HG03139 (cell line): ENCODE data around the gene CCDC182.

ENCODE experiments used
- ATAC-seq: cut with Tn5 transposase; IDR thresholded peaks from one replicate; pipeline ENCODE4 v1.9.1; 2021; ENCODE audit not compliant: unreplicated experiment

Gene CCDC182

DNA sequence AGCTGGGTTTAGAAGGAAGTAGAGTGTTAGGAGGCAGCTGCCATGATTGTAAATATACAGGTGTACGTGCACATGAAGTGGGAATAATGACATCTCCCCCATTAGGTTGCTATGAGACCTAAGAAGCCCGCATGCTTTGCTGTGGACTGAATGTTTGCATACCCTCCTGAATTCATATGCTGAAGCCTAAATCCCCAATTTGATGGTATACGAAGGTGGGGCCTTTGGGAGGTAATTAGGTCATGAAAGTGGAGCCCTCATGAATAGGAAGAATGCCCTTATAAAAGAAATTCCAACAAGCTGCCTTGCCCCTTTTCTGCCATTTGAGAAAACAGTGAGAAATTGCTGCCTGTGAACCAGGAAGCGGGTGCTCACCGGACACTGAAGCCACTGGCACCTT lies 44.0 kb downstream of the CCDC182 start:
- ATAC-seq = no peak

DNA sequence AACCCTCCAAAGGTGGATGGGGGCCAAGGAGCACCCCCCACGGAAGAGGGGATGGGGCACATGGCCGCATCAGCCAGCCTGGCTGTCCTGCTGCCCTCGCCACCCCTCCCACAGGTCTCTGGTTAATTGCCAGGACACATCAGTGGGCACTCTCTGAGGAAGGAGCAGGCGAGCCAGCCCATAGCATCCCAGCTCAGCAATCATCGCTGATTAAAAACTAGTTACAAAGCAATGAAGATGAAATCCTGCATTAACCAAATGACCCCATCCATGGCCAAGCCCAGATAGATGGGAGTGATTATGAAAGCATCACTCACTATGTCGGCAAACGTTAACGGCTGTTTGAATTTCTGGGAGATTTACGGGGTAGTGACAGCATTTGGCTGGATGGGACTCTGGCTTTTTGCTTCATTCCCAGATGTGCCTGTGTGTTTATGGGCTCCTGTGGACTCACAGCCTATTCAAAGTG lies 45.3 kb downstream of the CCDC182 start:
- ATAC-seq = no peak

DNA sequence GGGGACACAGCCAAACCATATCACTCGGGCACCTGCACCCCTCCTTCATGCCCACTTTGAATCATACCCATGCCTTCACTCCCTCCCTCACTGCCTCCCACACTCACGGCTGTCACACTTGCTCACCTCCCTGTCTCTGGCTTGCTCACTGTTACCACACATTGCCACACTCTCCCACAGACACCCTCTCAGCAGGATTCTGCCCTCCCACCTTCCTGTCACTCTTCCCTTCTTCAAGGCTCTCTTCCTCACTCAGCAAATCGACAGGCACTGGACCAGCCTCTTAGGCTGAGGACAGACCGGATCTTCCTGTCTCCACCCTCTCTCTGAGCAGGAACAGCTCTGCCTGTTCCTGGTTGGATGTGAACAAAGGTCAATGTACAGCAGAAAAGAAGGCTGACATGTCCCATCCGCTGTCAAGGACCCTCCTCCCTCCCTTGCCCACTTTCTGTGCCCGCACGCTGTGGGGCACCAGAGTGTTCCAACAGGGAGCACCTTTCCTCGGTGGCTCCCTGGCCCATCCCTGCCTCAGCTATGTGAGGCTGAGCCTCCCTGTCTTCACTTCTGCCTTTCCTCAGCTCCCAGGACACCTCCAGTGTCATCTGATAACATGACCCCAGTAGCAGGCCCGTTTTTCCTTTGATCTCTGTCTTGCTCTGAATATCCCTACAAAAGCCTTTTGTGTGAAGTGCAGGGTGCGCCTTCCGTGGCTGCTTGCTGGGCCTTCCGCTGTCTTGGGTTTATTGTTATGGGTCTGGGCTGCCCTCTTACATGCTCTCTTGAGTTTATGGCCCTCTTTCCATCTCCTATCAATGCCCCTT lies 47.0 kb downstream of the CCDC182 start:
- ATAC-seq = no peak

DNA sequence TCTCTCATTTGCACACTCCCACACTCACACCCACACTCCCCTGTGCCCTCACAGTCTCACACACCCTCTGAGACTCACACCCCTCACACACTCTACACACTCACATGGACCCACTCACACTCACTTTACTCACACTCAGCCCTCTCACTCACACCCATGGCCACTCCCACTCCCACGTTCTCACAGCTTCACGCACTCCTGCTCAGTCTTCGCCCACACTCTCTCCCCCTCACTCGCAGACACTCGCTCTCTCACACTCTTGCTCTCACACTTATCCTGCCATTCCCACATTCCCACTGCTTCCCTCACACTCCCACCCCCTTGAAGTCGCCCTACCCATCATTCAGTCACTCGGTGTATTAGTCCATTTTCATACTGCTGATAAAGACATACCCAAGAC lies 47.9 kb downstream of the CCDC182 start:
- no peak for ATAC-seq

DNA sequence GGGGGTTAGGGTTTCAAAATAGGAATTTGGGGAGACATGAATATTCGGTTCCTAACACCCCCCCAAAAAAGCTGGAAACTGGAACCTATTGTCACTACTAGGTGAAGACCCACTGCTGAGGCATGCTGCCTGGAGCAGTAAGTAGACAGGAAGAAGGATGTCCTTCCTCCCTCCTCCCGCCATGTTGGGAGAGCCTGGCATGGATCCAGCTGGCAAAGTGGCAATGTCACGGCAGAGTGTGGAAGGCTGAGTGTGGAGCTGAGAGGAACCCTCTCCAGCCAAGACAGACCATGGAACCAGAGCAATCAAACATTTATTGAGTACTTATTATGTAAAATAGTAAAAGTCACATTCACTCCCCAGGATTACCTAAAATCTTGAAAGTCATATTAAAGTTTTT lies 49.0 kb downstream of the CCDC182 start:
- no peak for ATAC-seq
